HG03442 (cell line): ENCODE results near the gene HRH4.

Experiments
- ATAC-seq: cut with Tn5 transposase; IDR thresholded peaks from one replicate; pipeline ENCODE4 v1.9.1; 2021; ENCODE audit warnings: mild to moderate bottlenecking, moderate library complexity; ENCODE audit not compliant: unreplicated experiment

Gene HRH4

GRCh38 chr18:24504401-24504800 lies 44.0 kb downstream of the HRH4 start:
- ATAC-seq = no peak

GRCh38 chr18:24506175-24506574 lies 45.7 kb downstream of the HRH4 start:
- ATAC-seq = no peak

GRCh38 chr18:24509435-24509834 lies 49.0 kb downstream of the HRH4 start:
- ATAC-seq = no peak

GRCh38 chr18:24514439-24514838 lies 54.0 kb downstream of the HRH4 start:
- ATAC-seq = peak; percentile 77

GRCh38 chr18:24515721-24516120 lies 55.3 kb downstream of the HRH4 start:
- no peak for ATAC-seq

- ATAC-seq = no peak
Observed at GRCh38 chr18:24516261-24516660, 55.8 kb downstream of the HRH4 start.

- ATAC-seq = no peak
Observed at GRCh38 chr18:24517554-24517953, 57.1 kb downstream of the HRH4 start.

GRCh38 chr18:24518596-24518995 lies 58.2 kb downstream of the HRH4 start:
- no peak for ATAC-seq
